H1 (cell line): ENCODE measurements around the gene SPRR1A. TPM values are rescaled to one million over a fixed set of nuclear protein-coding genes. Genes with fewer than 3 reads are reported as not detected.

Experiments
- CTCF ChIA-PET: fragments of 300-600 bp; sonication (Branson Sonifier 250); formaldehyde crosslinking; loops from one replicate; lab custom pipeline; 2021; ENCODE audit not compliant: partially characterized antibody; lab: Charles Lee
- POLR2A ChIA-PET: fragments of 300-600 bp; sonication (Branson Sonifier 250); formaldehyde crosslinking; loops from one replicate; lab custom pipeline; 2021; ENCODE audit warnings: inconsistent platforms; ENCODE audit not compliant: partially characterized antibody; lab: Charles Lee
- DNase-seq, 2 experiments: peaks; one replicate each; pipeline versions ENCODE4 v3.0.0 to v3.0.0-alpha.2; 2010 to 2022; ENCODE audit warnings: low spot score in 2 of 2, low read depth in 1 of 2, mixed read lengths in 1 of 2
- FAIRE-seq: peaks from 2 replicates; lab custom pipeline; 2011; peaks lifted over from hg19 to GRCh38; lab: Jason Lieb, UNC
- H2AFZ ChIP-seq: 2 replicates; pipeline ENCODE4 v1.8.1; 2012; ENCODE audit warnings: low read length, inconsistent platforms
- H2AK5ac ChIP-seq: 2 replicates; pipeline ENCODE4 v1.6.1; 2013; ENCODE audit warnings: low read depth, low read length
- H2BK120ac ChIP-seq: replicated peaks from 2 replicates; pipeline ENCODE3; 2013; ENCODE audit warnings: low read depth, low read length, inconsistent platforms
- H2BK12ac ChIP-seq: 2 replicates; pipeline ENCODE4 v1.6.1; 2013; ENCODE audit warnings: low read depth, low read length
- H2BK15ac ChIP-seq: 2 replicates; pipeline ENCODE4 v1.6.1; 2013; ENCODE audit warnings: low read length
- H2BK20ac ChIP-seq: 2 replicates; pipeline ENCODE4 v1.6.1; 2013; ENCODE audit warnings: low read length
- H2BK5ac ChIP-seq: 2 replicates; pipeline ENCODE4 v1.6.1; 2013; ENCODE audit warnings: low read depth, low read length
- H3K14ac ChIP-seq: 2 replicates; pipeline ENCODE4 v1.6.1; 2013; ENCODE audit warnings: inconsistent platforms; ENCODE audit not compliant: insufficient read length
- H3K18ac ChIP-seq: 2 replicates; pipeline ENCODE4 v1.6.1; 2013; ENCODE audit warnings: low read length; ENCODE audit errors: extremely low read depth
- H3K23ac ChIP-seq: 2 replicates; pipeline ENCODE4 v1.6.1; 2013; ENCODE audit warnings: inconsistent platforms; ENCODE audit not compliant: insufficient read length
- H3K23me2 ChIP-seq: 2 replicates; pipeline ENCODE4 v1.6.1; 2013; ENCODE audit warnings: low read depth, low read length
- H3K27ac ChIP-seq: 2 replicates; pipeline ENCODE4 v1.6.1; 2011; ENCODE audit warnings: low read depth, low read length, inconsistent platforms
- H3K27me3 ChIP-seq, 4 experiments: replicated peaks in 1 of 4; 1 replicate in 1 of 4; 2 replicates in 3 of 4; pipeline versions ENCODE4 v1.6.1 to v1.8.1; 2011 to 2013; ENCODE audit warnings: low read length in 3 of 4, mild to moderate bottlenecking in 3 of 4, inconsistent platforms in 2 of 4, mixed read lengths in 2 of 4, moderate library complexity in 1 of 4; ENCODE audit not compliant: control insufficient read depth in 3 of 4, insufficient read depth in 3 of 4; ENCODE audit errors: extremely low read depth in 1 of 4
- H3K36me3 ChIP-seq, 4 experiments: 2 replicates each; pipeline versions ENCODE4 v1.6.1 to v1.8.1; 2011 to 2013; ENCODE audit warnings: mild to moderate bottlenecking in 4 of 4, low read length in 3 of 4, moderate library complexity in 2 of 4, control low read depth in 1 of 4, inconsistent platforms in 1 of 4; ENCODE audit not compliant: insufficient read depth in 4 of 4, control insufficient read depth in 2 of 4
- H3K4ac ChIP-seq: replicated peaks from 2 replicates; pipeline ENCODE3; 2013; ENCODE audit warnings: low read length, low read depth, mixed read lengths, inconsistent platforms; ENCODE audit not compliant: insufficient read length
- H3K4me1 ChIP-seq, 4 experiments: replicated peaks in 1 of 4; 1 replicate in 1 of 4; 2 replicates in 3 of 4; pipeline versions ENCODE4 v1.6.1 to v1.8.1; 2011 to 2013; ENCODE audit warnings: low read length in 3 of 4, inconsistent platforms in 2 of 4, mixed read lengths in 1 of 4; ENCODE audit not compliant: insufficient read depth in 4 of 4, control insufficient read depth in 3 of 4
- H3K4me2 ChIP-seq, 2 experiments: 2 replicates each; pipeline versions ENCODE4 v1.6.1 to v1.8.1; 2011 to 2013; ENCODE audit warnings: low read depth in 2 of 2, low read length in 2 of 2, control low read depth in 1 of 2, inconsistent platforms in 1 of 2, mild to moderate bottlenecking in 1 of 2; ENCODE audit not compliant: insufficient read depth in 1 of 2
- H3K4me3 ChIP-seq, 4 experiments: fragments of 200-600, 300-600 bp in 1 of 4; sonication (generic), shearing (Covaris generic), sonication (Bioruptor Twin) in 1 of 4; 2 replicates each; pipeline versions ENCODE4 v1.5.1 to v1.8.1; 2011 to 2016; ENCODE audit warnings: low read length in 4 of 4, low read depth in 3 of 4, control low read depth in 2 of 4, inconsistent platforms in 2 of 4, mild to moderate bottlenecking in 2 of 4, mixed read lengths in 1 of 4, moderate library complexity in 1 of 4; ENCODE audit not compliant: insufficient read depth in 2 of 4; ENCODE audit errors: extremely low read depth in 1 of 4
- H3K56ac ChIP-seq: replicated peaks from 2 replicates; pipeline ENCODE3; 2013; ENCODE audit warnings: low read depth, mild to moderate bottlenecking, mixed read lengths, low read length, inconsistent platforms; ENCODE audit not compliant: insufficient read length
- H3K79me1 ChIP-seq: 2 replicates; pipeline ENCODE4 v1.6.1; 2013; ENCODE audit warnings: low read depth, low read length, control low read depth
- H3K79me2 ChIP-seq, 2 experiments: 2 replicates each; pipeline versions ENCODE4 v1.6.1 to v1.8.1; 2012 to 2013; ENCODE audit warnings: low read length in 2 of 2, mild to moderate bottlenecking in 2 of 2, inconsistent platforms in 1 of 2; ENCODE audit not compliant: insufficient read depth in 2 of 2, control insufficient read depth in 1 of 2
- H3K9ac ChIP-seq, 4 experiments: replicated peaks in 1 of 4; 1 replicate in 1 of 4; 2 replicates in 3 of 4; pipeline versions ENCODE4 v1.6.1 to v1.8.1; 2011 to 2013; ENCODE audit warnings: low read depth in 3 of 4, low read length in 3 of 4, control low read depth in 2 of 4, mild to moderate bottlenecking in 2 of 4, moderate library complexity in 2 of 4, inconsistent platforms in 1 of 4; ENCODE audit errors: extremely low read depth in 1 of 4
- H3K9me3 ChIP-seq, 2 experiments: 2 replicates each; pipeline versions ENCODE4 v1.6.1 to v1.8.1; 2012 to 2013; ENCODE audit warnings: mild to moderate bottlenecking in 2 of 2, moderate library complexity in 2 of 2, control low read depth in 1 of 2, inconsistent platforms in 1 of 2, low read depth in 1 of 2, low read length in 1 of 2, mixed read lengths in 1 of 2; ENCODE audit not compliant: insufficient read depth in 2 of 2
- H4K20me1 ChIP-seq, 2 experiments: replicated peaks in 1 of 2; 2 replicates each; pipeline versions ENCODE3 to v1.8.1; 2011 to 2013; ENCODE audit warnings: inconsistent platforms in 2 of 2, low read length in 2 of 2, mild to moderate bottlenecking in 1 of 2; ENCODE audit not compliant: insufficient read depth in 2 of 2, control insufficient read depth in 1 of 2
- H4K5ac ChIP-seq: 2 replicates; pipeline ENCODE4 v1.6.1; 2013; ENCODE audit warnings: low read length, low read depth, mixed read lengths, inconsistent platforms; ENCODE audit not compliant: insufficient read length
- H4K8ac ChIP-seq: 2 replicates; pipeline ENCODE4 v1.8.0; 2013; ENCODE audit warnings: mild to moderate bottlenecking, moderate library complexity, low read length, inconsistent platforms; ENCODE audit not compliant: insufficient read depth; ENCODE audit errors: extremely low read depth
- H4K91ac ChIP-seq: replicated peaks from 2 replicates; pipeline ENCODE3; 2013; ENCODE audit warnings: low read length, mixed read lengths, inconsistent platforms; ENCODE audit not compliant: insufficient read length
- KDM4A ChIP-seq: IDR thresholded peaks from one replicate; pipeline ENCODE4 v1.7.1; 2012; ENCODE audit warnings: low read depth, mild to moderate bottlenecking, moderate library complexity, low read length, inconsistent platforms; ENCODE audit not compliant: severe bottlenecking
- RNF2 ChIP-seq: fragments of 200-900, 300-1000 bp; sonication (generic); IDR thresholded peaks from 2 replicates; pipeline ENCODE4 v1.7.1; 2016; ENCODE audit warnings: borderline replicate concordance, low read depth, mild to moderate bottlenecking, antibody characterized with exemption, low read length; ENCODE audit not compliant: poor library complexity, severe bottlenecking; ENCODE audit errors: missing control alignments
- SRF ChIP-seq: IDR thresholded peaks from 2 replicates; pipeline ENCODE4 v1.6.1; 2011; ENCODE audit warnings: mild to moderate bottlenecking, low read depth, low read length, moderate library complexity
- TBP ChIP-seq: IDR thresholded peaks from 2 replicates; pipeline ENCODE4 v1.6.1; 2011; ENCODE audit warnings: low read depth, low read length, improper control_type of control experiment
- WGBS, 2 experiments: shearing (Covaris generic) in 1 of 2; methylation state at CpG; one replicate each; pipeline versions ENCODE4 v1.1.6 to v1.1.7; 2013 to 2015; ENCODE audit warnings: low lambda C conversion rate in 2 of 2, mixed read lengths in 2 of 2, inconsistent platforms in 1 of 2, low coverage in 1 of 2, missing lambda C conversion rate in 1 of 2; ENCODE audit not compliant: insufficient replicate concordance in 2 of 2, insufficient coverage in 1 of 2, insufficient read length in 1 of 2; ENCODE audit errors: extremely low coverage in 1 of 2, missing lambda C conversion rate in 1 of 2; 5-methylcytosine and 5-hydroxymethylcytosine counted together
- polyA plus RNA-seq, 7 experiments: library from polyadenylated mRNA; depleted of rRNA in 3 of 7; stranded (reverse) in 5 of 7; unstranded in 2 of 7; fragments of >200 nt in 5 of 7; fragments of 200-250 nt in 2 of 7; gene quantifications; 1 replicate in 5 of 7; 2 replicates in 1 of 7; 4 replicates in 1 of 7; pipeline versions ENCODE4 v1.2.1 to v1.2.3, GENCODE V29; 2011 to 2013; ENCODE audit warnings: missing spikeins in 2 of 7, mixed read lengths in 2 of 7
- total RNA-seq: library from RNA; stranded (reverse); fragmentation: NEBNext Ultra II Directional; extraction: Animal tissue kit (Norgen Biotek cat#: 25700); gene quantifications from 2 replicates; pipeline ENCODE4 v1.2.1, GENCODE V29; 2021

Gene SPRR1A
- total and polyA plus RNA-seq, 2 of the 8 experiments (the other 6 are each of a cell fraction or from before 2014, with no cell fraction given) = not detected

DNA sequence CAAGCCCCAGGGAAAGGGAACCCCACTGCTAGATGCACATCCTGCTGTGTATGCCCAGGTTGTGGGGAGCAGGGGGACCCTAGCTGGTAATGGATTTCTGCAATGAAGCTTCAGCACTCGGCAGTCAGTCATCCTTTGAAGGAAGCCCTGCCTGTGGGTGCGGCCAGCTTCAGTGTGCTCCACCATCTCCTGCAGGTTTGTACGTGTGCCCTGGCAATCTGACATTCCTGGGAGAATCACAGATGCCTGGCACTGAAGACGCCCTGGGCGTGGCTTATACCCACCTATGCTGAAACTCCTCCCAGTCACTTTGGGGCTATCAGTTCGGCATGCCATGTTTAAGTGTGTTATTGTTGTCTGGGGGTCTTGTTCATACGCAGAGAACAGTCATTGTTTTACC, 30.1 kb upstream of the SPRR1A start:
- 93% methylated on average over 7 of the region's 7 CpGs; no CpG with 5 or more reads in 1 of the 2 experiments for WGBS, 2 experiments
- no peak overlapping the region for H4K8ac ChIP-seq
- no peak overlapping the region for H2BK5ac ChIP-seq
- peaks cover 0 to 5% of the 10 kb centered on the region in 2 experiments; a peak in 1 of 4 replicates for H3K9me3 ChIP-seq
- H4K5ac ChIP-seq = no peak overlapping the region
- H3K4ac ChIP-seq = no peak overlapping the region
- no peaks in the 10 kb centered on the region for H3K36me3 ChIP-seq
- FAIRE-seq (no peak), DNase-seq (peak in 1 of 2 experiments; percentile 27)
- no peaks in the 10 kb centered on the region for H4K20me1 ChIP-seq
- no peak overlapping the region for H3K56ac ChIP-seq
- no peak overlapping the region for H3K4me3 ChIP-seq
- H3K23me2 ChIP-seq = no peaks in the 10 kb centered on the region; the same call in 1 of the 2 replicates
- CTCF ChIA-PET = interaction anchor here (1.3 to 1.8 kb wide), 4 partner anchors 9 to 239 kb away, joined by 3 to 7 read pairs (median 4); no protein-coding TSS in a partner anchor
- H3K9ac ChIP-seq = no peak overlapping the region
- H3K4me1 ChIP-seq = no peaks in the 10 kb centered on the region
- H2AK5ac ChIP-seq = no peak overlapping the region
- H3K27ac ChIP-seq = no peak overlapping the region
- H2AFZ ChIP-seq = no peak overlapping the region
- no peak overlapping the region for H3K18ac ChIP-seq
- no peak overlapping the region for H2BK120ac ChIP-seq
- H2BK12ac ChIP-seq = no peak overlapping the region
- H2BK15ac ChIP-seq = no peak overlapping the region
- TF ChIP-seq SRF (no peak), RNF2 (no peak), TBP (no peak), KDM4A (no peak)
- TF ChIP-seq, all 59 proteins: peak for 0
- no peaks in the 10 kb centered on the region for H3K79me1 ChIP-seq
- no peaks in the 10 kb centered on the region for H3K79me2 ChIP-seq
- no peak overlapping the region for H3K4me2 ChIP-seq
- no peaks in the 10 kb centered on the region for H3K27me3 ChIP-seq
- POLR2A ChIA-PET = no interaction called here
- H4K91ac ChIP-seq = no peak overlapping the region
- no peak overlapping the region for H3K14ac ChIP-seq
- H3K23ac ChIP-seq = no peak overlapping the region
- no peak overlapping the region for H2BK20ac ChIP-seq
